H9 (cell line): ENCODE results near the gene RGS6. TPM values are rescaled to one million over a fixed set of nuclear protein-coding genes. Genes with fewer than 3 reads are reported as not detected.

Source experiments
- DNase-seq: peaks from one replicate; pipeline ENCODE4 v3.0.0-alpha.2; 2017
- H2AFZ ChIP-seq: one replicate; pipeline ENCODE4 v1.6.1; 2013; ENCODE audit warnings: mild to moderate bottlenecking, low read length, control low read depth, moderate library complexity
- H2AK5ac ChIP-seq: 2 replicates; pipeline ENCODE4 v1.6.1; 2013; ENCODE audit warnings: low read length, control low read depth, mixed read lengths; ENCODE audit not compliant: insufficient read length
- H2BK120ac ChIP-seq: one replicate; pipeline ENCODE4 v1.6.1; 2013; ENCODE audit warnings: low read depth, mild to moderate bottlenecking, low read length, control low read depth, inconsistent platforms; ENCODE audit not compliant: poor library complexity, severe bottlenecking
- H2BK12ac ChIP-seq: 2 replicates; pipeline ENCODE4 v1.6.1; 2013; ENCODE audit warnings: low read length, control low read depth, mixed read lengths, low read depth; ENCODE audit not compliant: insufficient read length
- H2BK15ac ChIP-seq: 2 replicates; pipeline ENCODE4 v1.6.1; 2013; ENCODE audit warnings: low read depth, low read length, control low read depth
- H2BK20ac ChIP-seq: one replicate; pipeline ENCODE4 v1.6.1; 2013; ENCODE audit warnings: low read depth, mild to moderate bottlenecking, low read length, control low read depth, inconsistent platforms; ENCODE audit not compliant: poor library complexity, severe bottlenecking
- H2BK5ac ChIP-seq: 2 replicates; pipeline ENCODE4 v1.6.1; 2013; ENCODE audit warnings: low read length, control low read depth, mixed read lengths; ENCODE audit not compliant: insufficient read length
- H3K14ac ChIP-seq: 2 replicates; pipeline ENCODE4 v1.6.1; 2013; ENCODE audit warnings: low read length, control low read depth; ENCODE audit not compliant: insufficient read depth
- H3K18ac ChIP-seq: 2 replicates; pipeline ENCODE4 v1.6.1; 2013; ENCODE audit warnings: low read depth, mild to moderate bottlenecking, mixed read lengths, low read length, control low read depth; ENCODE audit not compliant: insufficient read length
- H3K23ac ChIP-seq: 2 replicates; pipeline ENCODE4 v1.6.1; 2013; ENCODE audit warnings: low read length, control low read depth, mixed read lengths, low read depth; ENCODE audit not compliant: insufficient read length
- H3K23me2 ChIP-seq: 2 replicates; pipeline ENCODE4 v1.6.1; 2013; ENCODE audit warnings: low read depth, mild to moderate bottlenecking, mixed read lengths, low read length, control low read depth; ENCODE audit not compliant: insufficient read length, poor library complexity, severe bottlenecking
- H3K27ac ChIP-seq: 2 replicates; pipeline ENCODE4 v1.5.1; 2013; ENCODE audit warnings: low read length, control low read depth, mixed read lengths, low read depth; ENCODE audit not compliant: insufficient read length
- H3K27me3 ChIP-seq: 2 replicates; pipeline ENCODE4 v1.6.1; 2013; ENCODE audit warnings: low read length, control low read depth, inconsistent platforms; ENCODE audit not compliant: insufficient read depth
- H3K4ac ChIP-seq: 2 replicates; pipeline ENCODE4 v1.6.1; 2013; ENCODE audit warnings: low read depth, mild to moderate bottlenecking, control low read depth, inconsistent platforms, low read length, moderate library complexity
- H3K4me1 ChIP-seq: 2 replicates; pipeline ENCODE4 v1.6.1; 2013; ENCODE audit warnings: low read length, control low read depth, inconsistent platforms; ENCODE audit not compliant: insufficient read depth
- H3K4me2 ChIP-seq: 2 replicates; pipeline ENCODE4 v1.6.1; 2013; ENCODE audit warnings: low read length, control low read depth, mixed read lengths; ENCODE audit not compliant: insufficient read length, insufficient read depth
- H3K56ac ChIP-seq: 2 replicates; pipeline ENCODE4 v1.6.1; 2013; ENCODE audit warnings: low read depth, mild to moderate bottlenecking, mixed read lengths, low read length, control low read depth; ENCODE audit not compliant: insufficient read length
- H3K79me1 ChIP-seq: 2 replicates; pipeline ENCODE4 v1.6.1; 2013; ENCODE audit warnings: low read depth, mild to moderate bottlenecking, moderate library complexity, low read length, control low read depth, inconsistent platforms; ENCODE audit not compliant: insufficient read depth, poor library complexity, severe bottlenecking
- H3K79me2 ChIP-seq: 2 replicates; pipeline ENCODE4 v1.6.1; 2013; ENCODE audit warnings: low read length, control low read depth, inconsistent platforms; ENCODE audit not compliant: insufficient read depth
- H3K9ac ChIP-seq: 2 replicates; pipeline ENCODE4 v1.6.1; 2013; ENCODE audit warnings: low read length, control low read depth, mixed read lengths; ENCODE audit not compliant: insufficient read length; ENCODE audit errors: extremely low read depth
- H3K9me3 ChIP-seq: one replicate; pipeline ENCODE4 v1.6.1; 2013; ENCODE audit warnings: low read depth, low read length, inconsistent platforms; ENCODE audit not compliant: control insufficient read depth
- H3T11ph ChIP-seq: one replicate; pipeline ENCODE4 v1.6.1; 2013; ENCODE audit warnings: mild to moderate bottlenecking, low read length, control low read depth, inconsistent platforms
- H4K20me1 ChIP-seq: one replicate; pipeline ENCODE4 v1.6.1; 2013; ENCODE audit not compliant: control insufficient read depth, insufficient read length, insufficient read depth
- H4K5ac ChIP-seq: 2 replicates; pipeline ENCODE4 v1.6.1; 2013; ENCODE audit warnings: low read depth, mild to moderate bottlenecking, mixed read lengths, low read length, control low read depth; ENCODE audit not compliant: insufficient read length
- H4K8ac ChIP-seq: replicated peaks from 2 replicates; pipeline ENCODE4 v1.6.1; 2013; ENCODE audit warnings: low read length, control low read depth, mixed read lengths, low read depth; ENCODE audit not compliant: insufficient read length
- H4K91ac ChIP-seq: 2 replicates; pipeline ENCODE4 v1.6.1; 2013; ENCODE audit warnings: low read depth, mild to moderate bottlenecking, moderate library complexity, mixed read lengths, low read length, control low read depth; ENCODE audit not compliant: insufficient read length
- H3K27ac Mint-ChIP-seq, 3 experiments: 2 replicates in 2 of 3; 3 replicates in 1 of 3; pipeline ENCODE4 v1.8.0; 2020 to 2021; ENCODE audit warnings: mixed read lengths in 3 of 3, mild to moderate bottlenecking in 1 of 3, moderate library complexity in 1 of 3
- H3K27me3 Mint-ChIP-seq: 2 replicates; pipeline ENCODE4 v1.8.0; 2021; ENCODE audit warnings: low read depth, mild to moderate bottlenecking, moderate library complexity, mixed read lengths
- H3K36me3 Mint-ChIP-seq, 3 experiments: 2 replicates in 2 of 3; 3 replicates in 1 of 3; pipeline ENCODE4 v1.8.0; 2020 to 2021; ENCODE audit warnings: low read depth in 3 of 3, mixed read lengths in 3 of 3; ENCODE audit not compliant: insufficient read depth in 1 of 3
- H3K4me1 Mint-ChIP-seq, 2 experiments: 2 replicates each; pipeline ENCODE4 v1.8.0; 2020; ENCODE audit warnings: mixed read lengths in 2 of 2
- H3K4me3 Mint-ChIP-seq, 2 experiments: 2 replicates in 1 of 2; 3 replicates in 1 of 2; pipeline ENCODE4 v1.8.0; 2020 to 2021; ENCODE audit warnings: mild to moderate bottlenecking in 2 of 2, mixed read lengths in 2 of 2, moderate library complexity in 1 of 2
- H3K9me3 Mint-ChIP-seq, 2 experiments: 2 replicates in 1 of 2; 3 replicates in 1 of 2; pipeline ENCODE4 v1.8.0; 2020; ENCODE audit warnings: mild to moderate bottlenecking in 2 of 2, mixed read lengths in 2 of 2, moderate library complexity in 1 of 2
- WGBS: extraction: QIAGEN DNeasy Blood & Tissue Kit; methylation state at CpG from one replicate; pipeline ENCODE4 v1.1.7; 2013; ENCODE audit warnings: missing lambda C conversion rate, low lambda C conversion rate, mixed read lengths; ENCODE audit not compliant: insufficient read length; ENCODE audit errors: extremely low coverage; 5-methylcytosine and 5-hydroxymethylcytosine counted together
- total RNA-seq: library from RNA; stranded (reverse); gene quantifications from 2 replicates; pipeline ENCODE4 v1.2.1, GENCODE V29; 2021
- TF ChIP-seq, protein P1 (sequence below): fragments of 200-600 bp; sonication (generic); conservative IDR thresholded peaks from 3 replicates; pipeline ENCODE4 v1.8.0; 2021; ENCODE audit warnings: antibody characterized with exemption, mild to moderate bottlenecking

RGS6 gene
- total RNA-seq, 1 experiment from 2014 or later: 3.0 TPM

- no peak overlapping the region for H3K56ac ChIP-seq
- no peaks in the 10 kb centered on the region for H3K9me3 ChIP-seq
- H3K4ac ChIP-seq: no peak overlapping the region
- no peak overlapping the region for H3K27ac ChIP-seq
- H3K14ac ChIP-seq: no peak overlapping the region
- no peaks in the 10 kb centered on the region; a peak in 1 of 5 replicates for H3K9me3 Mint-ChIP-seq
- no peak overlapping the region for H2AFZ ChIP-seq
- no peak overlapping the region for H3K23ac ChIP-seq
- no peak overlapping the region for H2AK5ac ChIP-seq
- H4K5ac ChIP-seq: no peak overlapping the region
- DNase-seq: peak; percentile 60
- no peak overlapping the region for H2BK120ac ChIP-seq
- H2BK20ac ChIP-seq: no peak overlapping the region
- TF ChIP-seq, protein P1, sequence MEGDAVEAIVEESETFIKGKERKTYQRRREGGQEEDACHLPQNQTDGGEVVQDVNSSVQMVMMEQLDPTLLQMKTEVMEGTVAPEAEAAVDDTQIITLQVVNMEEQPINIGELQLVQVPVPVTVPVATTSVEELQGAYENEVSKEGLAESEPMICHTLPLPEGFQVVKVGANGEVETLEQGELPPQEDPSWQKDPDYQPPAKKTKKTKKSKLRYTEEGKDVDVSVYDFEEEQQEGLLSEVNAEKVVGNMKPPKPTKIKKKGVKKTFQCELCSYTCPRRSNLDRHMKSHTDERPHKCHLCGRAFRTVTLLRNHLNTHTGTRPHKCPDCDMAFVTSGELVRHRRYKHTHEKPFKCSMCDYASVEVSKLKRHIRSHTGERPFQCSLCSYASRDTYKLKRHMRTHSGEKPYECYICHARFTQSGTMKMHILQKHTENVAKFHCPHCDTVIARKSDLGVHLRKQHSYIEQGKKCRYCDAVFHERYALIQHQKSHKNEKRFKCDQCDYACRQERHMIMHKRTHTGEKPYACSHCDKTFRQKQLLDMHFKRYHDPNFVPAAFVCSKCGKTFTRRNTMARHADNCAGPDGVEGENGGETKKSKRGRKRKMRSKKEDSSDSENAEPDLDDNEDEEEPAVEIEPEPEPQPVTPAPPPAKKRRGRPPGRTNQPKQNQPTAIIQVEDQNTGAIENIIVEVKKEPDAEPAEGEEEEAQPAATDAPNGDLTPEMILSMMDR: no peak
- H2BK5ac ChIP-seq: no peak overlapping the region
- no peak overlapping the region for H3K9ac ChIP-seq
- no peak overlapping the region for H3T11ph ChIP-seq
- H3K4me3 Mint-ChIP-seq: no peak overlapping the region
- no peaks in the 10 kb centered on the region for H3K79me1 ChIP-seq
- no peak overlapping the region for H4K8ac ChIP-seq
- H2BK15ac ChIP-seq: no peak overlapping the region
- no peak overlapping the region for H3K4me2 ChIP-seq
- H3K27me3 ChIP-seq: no peaks in the 10 kb centered on the region
- peak overlapping the region in 2 of 3 experiments; percentile 32 to 60; a peak in 3 of 7 replicates for H3K27ac Mint-ChIP-seq
- no peaks in the 10 kb centered on the region for H4K20me1 ChIP-seq
- H3K18ac ChIP-seq: peak overlapping the region; percentile 4
- H3K36me3 Mint-ChIP-seq: peaks cover 3 to 8% (median 6%) of the 10 kb centered on the region in 3 experiments; a peak in 3 of 7 replicates
- no peak overlapping the region for H4K91ac ChIP-seq
- no peaks in the 10 kb centered on the region; the same call in 1 of the 2 replicates for H3K27me3 Mint-ChIP-seq
- H2BK12ac ChIP-seq: no peak overlapping the region
- H3K23me2 ChIP-seq: no peaks in the 10 kb centered on the region
- H3K4me1 ChIP-seq: no peaks in the 10 kb centered on the region
- no peaks in the 10 kb centered on the region for H3K79me2 ChIP-seq
- peaks cover 14 to 16% of the 10 kb centered on the region in 2 experiments for H3K4me1 Mint-ChIP-seq
- no CpG with 5 or more reads among the region's 3 CpGs for WGBS
These were observed 13.3 kb upstream of the RGS6 start for GRCh38 chr14:71918955-71919354.
